Body of pancreas (tissue), 4 donors: ENCODE data around the gene C2CD4A. TPM values are rescaled to one million over a fixed set of nuclear protein-coding genes. Genes with fewer than 3 reads are reported as not detected.

Experiments used
- ATAC-seq: fragments of 150-250 bp; one replicate; pipeline ENCODE4 v1.9.1; 2016
- DNase-seq, 4 donors: peaks; one replicate each; pipeline ENCODE4 v3.0.0-alpha.2; 2019
- H3K27ac ChIP-seq, 4 donors: fragments of 200-600 bp; sonication (generic); 1 replicate in 3 of 4; 2 replicates in 1 of 4; pipeline versions ENCODE4 v1.5.1 to v1.6.1; 2016 to 2019; ENCODE audit warnings: mild to moderate bottlenecking in 1 of 4, mixed read lengths in 1 of 4, moderate library complexity in 1 of 4
- H3K27me3 ChIP-seq, 2 donors: fragments of 200-600 bp; sonication (generic); one replicate each; pipeline ENCODE4 v1.6.0; 2016; ENCODE audit warnings: mild to moderate bottlenecking in 1 of 2
- H3K36me3 ChIP-seq, 2 donors: fragments of 200-600 bp; sonication (generic); replicated peaks in 1 of 2; 2 replicates each; pipeline ENCODE4 v1.5.1; 2016; ENCODE audit warnings: low read depth in 2 of 2; ENCODE audit not compliant: insufficient read depth in 1 of 2
- H3K4me1 ChIP-seq: fragments of 200-600 bp; sonication (generic); one replicate; pipeline ENCODE4 v1.6.0; 2016
- H3K4me3 ChIP-seq, 2 donors: fragments of 200-600 bp; sonication (generic); 1 replicate in 1 of 2; 2 replicates in 1 of 2; pipeline ENCODE4 v1.5.1; 2016 to 2019
- H3K9me3 ChIP-seq, 3 donors: fragments of 200-600 bp; sonication (generic); 1 replicate in 2 of 3; 2 replicates in 1 of 3; pipeline ENCODE4 v1.5.1; 2016
- POLR2A ChIP-seq, 3 donors: fragments of 450-650 bp; IDR thresholded peaks; one replicate each; pipeline ENCODE4 v1.6.1; 2016; ENCODE audit warnings: antibody characterized with exemption in 3 of 3, mild to moderate bottlenecking in 2 of 3
- WGBS, 2 donors: methylation state at CpG; one replicate each; pipeline ENCODE4 v1.1.5; 2017; 5-methylcytosine and 5-hydroxymethylcytosine counted together
- intact Hi-C: fragments of 100-400 bp; cut with DNase I; formaldehyde crosslinking; loops from one replicate; pipeline ENCODE4 v1.15.1; 2023
- total RNA-seq, 2 donors: library from RNA; depleted of rRNA; stranded (reverse); fragments of >200 nt; gene quantifications; one replicate each; pipeline ENCODE4 v1.1.0, GENCODE V29; 2016
- TF ChIP-seq, protein P1 (sequence below), 7 experiments: fragments of 450-650 bp in 4 of 7; fragments of 200-600 bp in 3 of 7; sonication (generic) in 3 of 7; IDR thresholded peaks; one replicate each; pipeline ENCODE4 v1.5.1; 2016 to 2019; ENCODE audit warnings: antibody characterized with exemption in 7 of 7

C2CD4A gene
- total RNA-seq, 2 donors from 2014 or later = 1.6 to 2.1 TPM

DNA sequence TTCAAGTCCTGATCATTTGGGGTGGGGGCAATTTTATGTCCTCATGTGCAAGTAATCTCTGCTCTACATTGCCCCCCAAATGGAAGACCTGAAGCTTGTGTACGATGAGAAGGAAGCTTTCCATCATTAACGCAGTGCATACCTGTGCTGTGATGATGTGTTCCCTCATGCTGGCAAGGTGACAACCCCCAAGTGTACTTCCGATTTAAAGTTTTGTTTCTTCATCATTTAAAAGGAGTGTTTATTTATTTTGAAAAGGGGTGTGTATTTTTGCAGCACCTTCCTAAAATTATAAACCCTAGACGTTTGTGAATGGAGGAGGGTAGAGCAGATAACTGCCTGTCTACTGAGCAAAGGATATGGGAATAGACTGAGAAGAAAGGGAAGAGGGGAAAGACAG lies 45.3 kb downstream of the C2CD4A start:
- Histone ChIP-seq H3K4me1 (peaks cover 69% of the 10 kb centered on the region), H3K4me3 (no peak overlapping the region), H3K27me3 (no peaks in the 10 kb centered on the region), H3K27ac (peak overlapping the region; percentile 81 to 92 (median 84)), H3K9me3 (no peaks in the 10 kb centered on the region), H3K36me3 (no peaks in the 10 kb centered on the region)
- DNase-seq (no peak), ATAC-seq (no peak)
- WGBS, 2 donors = 75 to 87% methylated on average over 4 of the region's 4 CpGs
- TF ChIP-seq, protein P1, sequence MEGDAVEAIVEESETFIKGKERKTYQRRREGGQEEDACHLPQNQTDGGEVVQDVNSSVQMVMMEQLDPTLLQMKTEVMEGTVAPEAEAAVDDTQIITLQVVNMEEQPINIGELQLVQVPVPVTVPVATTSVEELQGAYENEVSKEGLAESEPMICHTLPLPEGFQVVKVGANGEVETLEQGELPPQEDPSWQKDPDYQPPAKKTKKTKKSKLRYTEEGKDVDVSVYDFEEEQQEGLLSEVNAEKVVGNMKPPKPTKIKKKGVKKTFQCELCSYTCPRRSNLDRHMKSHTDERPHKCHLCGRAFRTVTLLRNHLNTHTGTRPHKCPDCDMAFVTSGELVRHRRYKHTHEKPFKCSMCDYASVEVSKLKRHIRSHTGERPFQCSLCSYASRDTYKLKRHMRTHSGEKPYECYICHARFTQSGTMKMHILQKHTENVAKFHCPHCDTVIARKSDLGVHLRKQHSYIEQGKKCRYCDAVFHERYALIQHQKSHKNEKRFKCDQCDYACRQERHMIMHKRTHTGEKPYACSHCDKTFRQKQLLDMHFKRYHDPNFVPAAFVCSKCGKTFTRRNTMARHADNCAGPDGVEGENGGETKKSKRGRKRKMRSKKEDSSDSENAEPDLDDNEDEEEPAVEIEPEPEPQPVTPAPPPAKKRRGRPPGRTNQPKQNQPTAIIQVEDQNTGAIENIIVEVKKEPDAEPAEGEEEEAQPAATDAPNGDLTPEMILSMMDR (IDR thresholded peaks at IDR 0.05) = no peak
- TF ChIP-seq POLR2A (IDR thresholded peaks at IDR 0.05) = no peak
- intact Hi-C loops = no loop called here

DNA sequence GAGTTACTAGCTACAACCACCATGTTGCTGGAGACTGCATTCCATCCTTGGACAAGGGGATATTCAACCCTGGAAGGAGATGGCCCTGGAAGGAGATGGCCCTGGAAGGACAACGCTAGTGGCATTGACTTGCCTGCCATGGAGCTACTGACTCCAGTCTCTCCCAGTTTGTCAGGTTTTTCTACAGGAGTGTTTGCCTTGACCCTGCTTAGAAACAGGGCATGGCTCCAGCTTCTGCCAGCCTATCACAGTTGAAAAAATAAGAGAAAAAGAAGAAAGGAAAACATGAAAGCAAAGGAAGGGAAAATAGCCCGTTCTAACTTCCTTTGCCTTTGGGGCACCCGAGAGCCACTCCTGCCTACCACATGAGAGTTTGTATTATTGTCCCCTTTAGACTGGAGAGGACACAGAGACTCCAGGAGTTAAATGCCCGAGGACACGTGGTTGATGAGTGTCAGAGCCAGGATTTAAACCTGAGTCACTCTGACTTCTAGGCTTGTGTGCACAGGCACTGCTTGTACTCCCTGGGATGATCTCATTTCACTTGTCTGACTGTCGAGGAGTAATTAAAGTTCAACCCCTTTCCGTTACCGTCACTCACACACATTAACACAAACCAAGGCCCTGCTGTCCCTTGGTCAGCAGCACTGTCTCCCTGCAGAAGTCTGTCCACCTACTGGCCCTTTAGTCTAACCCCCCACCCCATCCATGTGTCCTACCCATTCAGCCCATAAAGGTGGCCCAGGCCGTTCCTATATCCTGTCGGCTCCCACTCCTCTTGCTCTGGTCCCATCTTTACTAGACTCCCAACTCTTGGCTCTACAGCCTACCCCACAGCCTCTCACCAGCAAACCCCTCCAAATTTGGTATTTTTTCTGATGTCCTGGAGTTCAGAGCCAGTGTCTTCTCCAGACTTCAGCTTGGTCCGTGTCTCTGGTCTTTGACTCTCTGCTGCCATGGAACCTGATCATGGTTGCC lies 46.1 kb downstream of the C2CD4A start:
- H3K4me3 ChIP-seq = no peak overlapping the region
- peak in 2 of 3 donors; percentile 29 to 33 for TF ChIP-seq POLR2A (IDR thresholded peaks at IDR 0.05)
- TF ChIP-seq, protein P1 (IDR thresholded peaks at IDR 0.05) = peak in 1 of 7 experiments; percentile 7
- no peaks in the 10 kb centered on the region for H3K9me3 ChIP-seq
- intact Hi-C loops = no loop called here
- WGBS, 2 donors = 41 to 42% methylated on average over 11 of the region's 11 CpGs
- ATAC-seq (peak; percentile 95), DNase-seq (peak; percentile 71 to 90 (median 84))
- no peaks in the 10 kb centered on the region for H3K27me3 ChIP-seq
- peak overlapping the region; percentile 81 to 92 (median 84) for H3K27ac ChIP-seq
- peaks cover 61% of the 10 kb centered on the region for H3K4me1 ChIP-seq
- no peaks in the 10 kb centered on the region for H3K36me3 ChIP-seq

DNA sequence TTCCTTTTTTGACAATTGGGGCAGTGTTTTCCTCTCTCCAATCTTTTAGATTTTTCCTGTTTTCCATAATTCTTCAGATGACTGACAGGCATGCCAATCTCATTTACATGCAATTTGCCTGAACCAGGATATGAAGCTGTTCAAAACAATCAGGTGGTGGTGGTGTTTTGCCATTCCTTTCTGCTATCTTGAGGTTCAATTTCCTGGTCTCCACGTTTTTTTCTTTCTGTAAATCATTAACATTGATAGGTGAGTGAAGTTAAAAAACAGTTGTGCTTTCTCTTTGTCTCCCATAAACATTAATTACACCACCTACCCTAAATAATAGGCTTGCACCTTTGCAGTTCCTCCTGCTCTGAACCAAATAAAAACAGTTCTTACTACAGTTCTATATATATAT lies 49.1 kb downstream of the C2CD4A start:
- peak overlapping the region in 3 of 4 donors; percentile 64 to 74 (median 65) for H3K27ac ChIP-seq
- intact Hi-C loops = no loop called here
- H3K36me3 ChIP-seq = no peaks in the 10 kb centered on the region
- no peaks in the 10 kb centered on the region for H3K27me3 ChIP-seq
- no peak overlapping the region for H3K4me3 ChIP-seq
- TF ChIP-seq, protein P1 (IDR thresholded peaks at IDR 0.05) = peak in 1 of 7 experiments; percentile 21
- TF ChIP-seq POLR2A (IDR thresholded peaks at IDR 0.05) = no peak
- DNase-seq = peak in 2 of 4 donors; percentile 24 to 68
- no peaks in the 10 kb centered on the region for H3K9me3 ChIP-seq
- peaks cover 58% of the 10 kb centered on the region for H3K4me1 ChIP-seq
- peak; percentile 51 for ATAC-seq
- WGBS, 2 donors = 2 to 6% methylated on average over 1 of the region's 1 CpG

DNA sequence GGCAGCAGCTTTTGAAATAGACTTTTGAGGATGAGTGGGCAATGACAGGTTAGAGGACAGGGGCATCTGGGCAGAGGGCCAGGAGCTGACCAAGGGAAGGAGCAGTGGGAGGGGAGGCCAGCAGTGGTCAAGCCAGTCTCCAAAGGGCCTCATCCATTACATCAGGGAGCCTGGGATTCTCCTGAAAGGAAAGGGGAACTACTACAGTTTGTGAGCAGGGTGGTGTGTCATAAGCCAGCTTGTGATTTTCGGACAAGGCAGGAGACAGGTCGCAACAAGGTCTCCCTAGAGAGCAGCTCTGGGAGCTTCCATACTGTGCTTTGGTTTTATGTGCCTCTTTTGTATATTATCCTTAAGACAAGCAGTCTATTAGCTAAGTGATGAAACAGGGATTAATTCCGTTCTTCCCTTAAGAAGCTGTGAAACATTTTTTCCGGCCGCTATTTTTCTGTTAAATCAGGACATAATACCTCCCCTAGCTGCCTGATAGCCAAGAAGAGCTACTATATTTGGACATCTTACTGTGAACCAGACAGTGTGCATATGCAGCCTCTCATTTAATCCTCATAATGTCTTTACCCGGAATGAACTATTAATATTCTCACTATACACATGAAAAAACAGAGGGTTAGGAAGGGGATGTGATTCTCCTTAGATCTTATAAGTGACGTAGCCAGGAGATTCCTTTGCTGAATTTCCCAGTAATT lies 51.9 kb downstream of the C2CD4A start:
- TF ChIP-seq, protein P1 (IDR thresholded peaks at IDR 0.05) = no peak
- no peak for TF ChIP-seq POLR2A (IDR thresholded peaks at IDR 0.05)
- no peak overlapping the region for H3K4me3 ChIP-seq
- H3K27me3 ChIP-seq = no peaks in the 10 kb centered on the region
- H3K4me1 ChIP-seq = peaks cover 37% of the 10 kb centered on the region
- H3K9me3 ChIP-seq = no peaks in the 10 kb centered on the region
- peak overlapping the region; percentile 65 to 85 (median 73) for H3K27ac ChIP-seq
- H3K36me3 ChIP-seq = no peaks in the 10 kb centered on the region
- DNase-seq (no peak), ATAC-seq (no peak)
- WGBS, 2 donors = 86 to 89% methylated on average over 7 of the region's 7 CpGs
- intact Hi-C loops = no loop called here
